H9 (cell line): ENCODE measurements around the gene TNFRSF1B. TPM values are rescaled to one million over a fixed set of nuclear protein-coding genes. Genes with fewer than 3 reads are reported as not detected.

ENCODE experiments used
- DNase-seq: peaks from one replicate; pipeline ENCODE4 v3.0.0-alpha.2; 2017
- H2AFZ ChIP-seq: one replicate; pipeline ENCODE4 v1.6.1; 2013; ENCODE audit warnings: mild to moderate bottlenecking, low read length, control low read depth, moderate library complexity
- H2AK5ac ChIP-seq: 2 replicates; pipeline ENCODE4 v1.6.1; 2013; ENCODE audit warnings: low read length, control low read depth, mixed read lengths; ENCODE audit not compliant: insufficient read length
- H2BK120ac ChIP-seq: one replicate; pipeline ENCODE4 v1.6.1; 2013; ENCODE audit warnings: low read depth, mild to moderate bottlenecking, low read length, control low read depth, inconsistent platforms; ENCODE audit not compliant: poor library complexity, severe bottlenecking
- H2BK12ac ChIP-seq: 2 replicates; pipeline ENCODE4 v1.6.1; 2013; ENCODE audit warnings: low read length, control low read depth, mixed read lengths, low read depth; ENCODE audit not compliant: insufficient read length
- H2BK15ac ChIP-seq: 2 replicates; pipeline ENCODE4 v1.6.1; 2013; ENCODE audit warnings: low read depth, low read length, control low read depth
- H2BK20ac ChIP-seq: one replicate; pipeline ENCODE4 v1.6.1; 2013; ENCODE audit warnings: low read depth, mild to moderate bottlenecking, low read length, control low read depth, inconsistent platforms; ENCODE audit not compliant: poor library complexity, severe bottlenecking
- H2BK5ac ChIP-seq: 2 replicates; pipeline ENCODE4 v1.6.1; 2013; ENCODE audit warnings: low read length, control low read depth, mixed read lengths; ENCODE audit not compliant: insufficient read length
- H3K14ac ChIP-seq: 2 replicates; pipeline ENCODE4 v1.6.1; 2013; ENCODE audit warnings: low read length, control low read depth; ENCODE audit not compliant: insufficient read depth
- H3K18ac ChIP-seq: 2 replicates; pipeline ENCODE4 v1.6.1; 2013; ENCODE audit warnings: low read depth, mild to moderate bottlenecking, mixed read lengths, low read length, control low read depth; ENCODE audit not compliant: insufficient read length
- H3K23ac ChIP-seq: 2 replicates; pipeline ENCODE4 v1.6.1; 2013; ENCODE audit warnings: low read length, control low read depth, mixed read lengths, low read depth; ENCODE audit not compliant: insufficient read length
- H3K23me2 ChIP-seq: 2 replicates; pipeline ENCODE4 v1.6.1; 2013; ENCODE audit warnings: low read depth, mild to moderate bottlenecking, mixed read lengths, low read length, control low read depth; ENCODE audit not compliant: insufficient read length, poor library complexity, severe bottlenecking
- H3K27ac ChIP-seq: 2 replicates; pipeline ENCODE4 v1.5.1; 2013; ENCODE audit warnings: low read length, control low read depth, mixed read lengths, low read depth; ENCODE audit not compliant: insufficient read length
- H3K27me3 ChIP-seq: 2 replicates; pipeline ENCODE4 v1.6.1; 2013; ENCODE audit warnings: low read length, control low read depth, inconsistent platforms; ENCODE audit not compliant: insufficient read depth
- H3K4ac ChIP-seq: 2 replicates; pipeline ENCODE4 v1.6.1; 2013; ENCODE audit warnings: low read depth, mild to moderate bottlenecking, control low read depth, inconsistent platforms, low read length, moderate library complexity
- H3K4me1 ChIP-seq: 2 replicates; pipeline ENCODE4 v1.6.1; 2013; ENCODE audit warnings: low read length, control low read depth, inconsistent platforms; ENCODE audit not compliant: insufficient read depth
- H3K4me2 ChIP-seq: 2 replicates; pipeline ENCODE4 v1.6.1; 2013; ENCODE audit warnings: low read length, control low read depth, mixed read lengths; ENCODE audit not compliant: insufficient read length, insufficient read depth
- H3K56ac ChIP-seq: 2 replicates; pipeline ENCODE4 v1.6.1; 2013; ENCODE audit warnings: low read depth, mild to moderate bottlenecking, mixed read lengths, low read length, control low read depth; ENCODE audit not compliant: insufficient read length
- H3K79me1 ChIP-seq: 2 replicates; pipeline ENCODE4 v1.6.1; 2013; ENCODE audit warnings: low read depth, mild to moderate bottlenecking, moderate library complexity, low read length, control low read depth, inconsistent platforms; ENCODE audit not compliant: insufficient read depth, poor library complexity, severe bottlenecking
- H3K79me2 ChIP-seq: 2 replicates; pipeline ENCODE4 v1.6.1; 2013; ENCODE audit warnings: low read length, control low read depth, inconsistent platforms; ENCODE audit not compliant: insufficient read depth
- H3K9ac ChIP-seq: 2 replicates; pipeline ENCODE4 v1.6.1; 2013; ENCODE audit warnings: low read length, control low read depth, mixed read lengths; ENCODE audit not compliant: insufficient read length; ENCODE audit errors: extremely low read depth
- H3K9me3 ChIP-seq: one replicate; pipeline ENCODE4 v1.6.1; 2013; ENCODE audit warnings: low read depth, low read length, inconsistent platforms; ENCODE audit not compliant: control insufficient read depth
- H3T11ph ChIP-seq: one replicate; pipeline ENCODE4 v1.6.1; 2013; ENCODE audit warnings: mild to moderate bottlenecking, low read length, control low read depth, inconsistent platforms
- H4K20me1 ChIP-seq: one replicate; pipeline ENCODE4 v1.6.1; 2013; ENCODE audit not compliant: control insufficient read depth, insufficient read length, insufficient read depth
- H4K5ac ChIP-seq: 2 replicates; pipeline ENCODE4 v1.6.1; 2013; ENCODE audit warnings: low read depth, mild to moderate bottlenecking, mixed read lengths, low read length, control low read depth; ENCODE audit not compliant: insufficient read length
- H4K8ac ChIP-seq: replicated peaks from 2 replicates; pipeline ENCODE4 v1.6.1; 2013; ENCODE audit warnings: low read length, control low read depth, mixed read lengths, low read depth; ENCODE audit not compliant: insufficient read length
- H4K91ac ChIP-seq: 2 replicates; pipeline ENCODE4 v1.6.1; 2013; ENCODE audit warnings: low read depth, mild to moderate bottlenecking, moderate library complexity, mixed read lengths, low read length, control low read depth; ENCODE audit not compliant: insufficient read length
- H3K27ac Mint-ChIP-seq, 3 experiments: 2 replicates in 2 of 3; 3 replicates in 1 of 3; pipeline ENCODE4 v1.8.0; 2020 to 2021; ENCODE audit warnings: mixed read lengths in 3 of 3, mild to moderate bottlenecking in 1 of 3, moderate library complexity in 1 of 3
- H3K27me3 Mint-ChIP-seq: 2 replicates; pipeline ENCODE4 v1.8.0; 2021; ENCODE audit warnings: low read depth, mild to moderate bottlenecking, moderate library complexity, mixed read lengths
- H3K36me3 Mint-ChIP-seq, 3 experiments: 2 replicates in 2 of 3; 3 replicates in 1 of 3; pipeline ENCODE4 v1.8.0; 2020 to 2021; ENCODE audit warnings: low read depth in 3 of 3, mixed read lengths in 3 of 3; ENCODE audit not compliant: insufficient read depth in 1 of 3
- H3K4me1 Mint-ChIP-seq, 2 experiments: 2 replicates each; pipeline ENCODE4 v1.8.0; 2020; ENCODE audit warnings: mixed read lengths in 2 of 2
- H3K4me3 Mint-ChIP-seq, 2 experiments: 2 replicates in 1 of 2; 3 replicates in 1 of 2; pipeline ENCODE4 v1.8.0; 2020 to 2021; ENCODE audit warnings: mild to moderate bottlenecking in 2 of 2, mixed read lengths in 2 of 2, moderate library complexity in 1 of 2
- H3K9me3 Mint-ChIP-seq, 2 experiments: 2 replicates in 1 of 2; 3 replicates in 1 of 2; pipeline ENCODE4 v1.8.0; 2020; ENCODE audit warnings: mild to moderate bottlenecking in 2 of 2, mixed read lengths in 2 of 2, moderate library complexity in 1 of 2
- CTCF ChIP-seq: fragments of 200-600 bp; sonication (generic); conservative IDR thresholded peaks from 3 replicates; pipeline ENCODE4 v1.8.0; 2021; ENCODE audit warnings: antibody characterized with exemption, mild to moderate bottlenecking
- WGBS: extraction: QIAGEN DNeasy Blood & Tissue Kit; methylation state at CpG from one replicate; pipeline ENCODE4 v1.1.7; 2013; ENCODE audit warnings: missing lambda C conversion rate, low lambda C conversion rate, mixed read lengths; ENCODE audit not compliant: insufficient read length; ENCODE audit errors: extremely low coverage; 5-methylcytosine and 5-hydroxymethylcytosine counted together
- total RNA-seq: library from RNA; stranded (reverse); gene quantifications from 2 replicates; pipeline ENCODE4 v1.2.1, GENCODE V29; 2021

The TNFRSF1B gene
- total RNA-seq, 1 experiment from 2014 or later = 0.57 TPM

- no peak for DNase-seq
- peaks cover 0 to 4% of the 10 kb centered on the region in 2 experiments; a peak in 4 of 5 replicates for H3K9me3 Mint-ChIP-seq
- Histone ChIP-seq H3K4me1 (no peaks in the 10 kb centered on the region; the same call in 1 of the 2 replicates), H3K9me3 (no peaks in the 10 kb centered on the region), H3K4ac (no peak overlapping the region), H3K27ac (no peak overlapping the region), H3K27me3 (no peaks in the 10 kb centered on the region), H3K14ac (no peak overlapping the region), H2BK120ac (no peak overlapping the region), H3K56ac (no peak overlapping the region), H4K20me1 (no peaks in the 10 kb centered on the region), H2BK20ac (no peak overlapping the region), H3K4me2 (no peak overlapping the region), H3K23ac (no peak overlapping the region), H2AFZ (no peak overlapping the region), H2BK15ac (no peak overlapping the region), H3K23me2 (no peaks in the 10 kb centered on the region), H2AK5ac (no peak overlapping the region), H4K8ac (no peak overlapping the region), H3K9ac (no peak overlapping the region), H4K5ac (no peak overlapping the region), H3T11ph (no peak overlapping the region), H4K91ac (no peak overlapping the region), H2BK12ac (no peak overlapping the region), H3K18ac (no peak overlapping the region), H3K79me2 (no peaks in the 10 kb centered on the region), H3K79me1 (no peaks in the 10 kb centered on the region), H2BK5ac (no peak overlapping the region)
- H3K27me3 Mint-ChIP-seq = peaks cover 4% of the 10 kb centered on the region
- no CpG with 5 or more reads among the region's 7 CpGs for WGBS
- peaks cover 19 to 38% of the 10 kb centered on the region in 2 experiments for H3K4me1 Mint-ChIP-seq
- H3K36me3 Mint-ChIP-seq = peaks cover 0 to 5% (median 1%) of the 10 kb centered on the region in 3 experiments; a peak in 2 of 7 replicates
- no peak overlapping the region for H3K4me3 Mint-ChIP-seq
- no peak for TF ChIP-seq CTCF
- H3K27ac Mint-ChIP-seq = no peak overlapping the region
Observed at GRCh38 chr1:12180903-12181302, 14.1 kb downstream of the TNFRSF1B start.
